ENCODE results near the gene MYCBPAP.

- TF ChIP-seq CTCF (IDR thresholded peaks at IDR 0.05) (no peak), POLR2A (IDR thresholded peaks at IDR 0.05) (no peak)
Measured at GRCh38 chr17:50481648-50482047, 26.6 kb upstream of the MYCBPAP start.

All from right lobe of liver (tissue), 4 donors.